GM21723 (cell line): ENCODE results near the gene SLC6A15.

Experiments
- ATAC-seq: cut with Tn5 transposase; IDR thresholded peaks from one replicate; pipeline ENCODE4 v1.9.1; 2021; ENCODE audit warnings: mild to moderate bottlenecking, moderate library complexity; ENCODE audit not compliant: unreplicated experiment

The SLC6A15 gene

GRCh38 chr12:84810611-84811010 lies 102.0 kb downstream of the SLC6A15 start:
- ATAC-seq: no peak
